ENCODE results near the gene AIFM3. TPM values are rescaled to one million over a fixed set of nuclear protein-coding genes. Genes with fewer than 3 reads are reported as not detected.

Gene AIFM3
- polyA plus RNA-seq, 2 of the 4 experiments (the other 2 are of a cell fraction): 1.4 to 3.6 TPM

GRCh38 chr22:20980938-20981722, 14.1 kb downstream of the AIFM3 start:
- Histone ChIP-seq H3K4me3 (peak overlapping the region; percentile 73), H3K27ac (peak overlapping the region; percentile 92 to 97), H3K4me2 (peak overlapping the region; percentile 90), H3K4me1 (peaks cover 11% of the 10 kb centered on the region; the same call in 2 of the 3 replicates), H3K9me3 (peaks cover 8% of the 10 kb centered on the region; the same call in 1 of the 3 replicates)
- CTCF ChIA-PET: interaction anchor here (0.6 to 2.7 kb wide), 10 partner anchors 11 to 177 kb away, joined by 3 to 10 read pairs (median 4); partner anchors contain the start of gene AIFM3
- WGBS (ENCODE audit: missing lambda C conversion rate): 78% methylated on average over 10 of the region's 10 CpGs
- TF ChIP-seq CEBPB (IDR thresholded peaks at IDR 0.05) (no peak), TFCP2L1 (CRISPR knock-in tag; IDR thresholded peaks at IDR 0.05) (no peak), USF2 (IDR thresholded peaks at IDR 0.05) (no peak), E2F6 (IDR thresholded peaks at IDR 0.05; ENCODE audit: borderline replicate concordance, low read depth) (no peak), FOXS1 (CRISPR knock-in tag; IDR thresholded peaks at IDR 0.05) (no peak), HDAC2 (IDR thresholded peaks at IDR 0.05) (no peak), MAZ (IDR thresholded peaks at IDR 0.05; ENCODE audit: borderline replicate concordance, low read depth, low read length) (no peak), RCOR1 (IDR thresholded peaks at IDR 0.05; ENCODE audit: low read depth, low read length) (no peak), FOSL2 (IDR thresholded peaks at IDR 0.05) (no peak), FOSL2 (CRISPR knock-in tag; IDR thresholded peaks at IDR 0.05) (no peak), POLR2A (IDR thresholded peaks at IDR 0.05; ENCODE audit: low read length) (no peak), TP53 (CRISPR knock-in tag; IDR thresholded peaks at IDR 0.05) (no peak), PHF8 (IDR thresholded peaks at IDR 0.05; ENCODE audit: borderline replicate concordance, low read depth) (no peak), KDM5A (IDR thresholded peaks at IDR 0.05) (no peak), BHLHE40 (IDR thresholded peaks at IDR 0.05; ENCODE audit: low read depth, low read length) (no peak), CBX8 (IDR thresholded peaks at IDR 0.05) (no peak), MAFK (IDR thresholded peaks at IDR 0.05; ENCODE audit: partially characterized antibody) (no peak)
- POLR2A ChIA-PET: interaction anchor here (1.8 to 3.7 kb wide), 3 partner anchors 10 to 96 kb away, joined by 12 to 22 read pairs (median 22); partner anchors contain the start of gene THAP7
- no peak for DNase-seq (ENCODE audit: low read depth in 1 of 2, low spot score in 1 of 2)
- ATAC-seq: no peak; a peak in 1 of 6 replicates
- no peak for FAIRE-seq

- peak within 1 kb of the TSS; percentile 92 to 97 for H3K27ac ChIP-seq
- under 1% methylated on average over 23 of the region's 87 CpGs for WGBS (ENCODE audit: missing lambda C conversion rate)
- peak within 1 kb of the TSS; percentile 90 for H3K4me2 ChIP-seq
- H3K4me1 ChIP-seq: peaks cover 11% of the 10 kb centered on the region; the same call in 2 of the 3 replicates
- peaks cover 8% of the 10 kb centered on the region; the same call in 1 of the 3 replicates for H3K9me3 ChIP-seq
- DNase-seq (ENCODE audit: low read depth in 1 of 2, low spot score in 1 of 2): peak; percentile 55 to 75
- POLR2A ChIA-PET: interaction anchor here (0.5 to 3.7 kb wide), 21 partner anchors 8 to 188 kb away, joined by 3 to 22 read pairs (median 4); partner anchors contain the start of genes LRRC74B and THAP7
- FAIRE-seq: no peak
- ATAC-seq: peak; percentile 91 to 96
- peak within 1 kb of the TSS; percentile 73 for H3K4me3 ChIP-seq
- CTCF ChIA-PET: interaction anchor here (0.7 to 2.7 kb wide), 13 partner anchors 10 to 178 kb away, joined by 3 to 10 read pairs (median 4); partner anchors contain the start of gene AIFM3
- TF ChIP-seq HOXB13 (CRISPR knock-in tag; IDR thresholded peaks at IDR 0.05; ENCODE audit: low read depth) (peak; percentile 79; the same call in 1 of the 2 replicates), CTCF (IDR thresholded peaks at IDR 0.05) (peak; percentile 32; the same call in 1 of the 3 replicates), POLR2A (IDR thresholded peaks at IDR 0.05; ENCODE audit: low read length) (peak; percentile 92), CHD2 (IDR thresholded peaks at IDR 0.05; ENCODE audit: low read length, partially characterized antibody) (no peak), MYC (IDR thresholded peaks at IDR 0.05; ENCODE audit: borderline replicate concordance, low read length) (peak; percentile 61; the same call in 1 of the 2 replicates), BHLHE40 (IDR thresholded peaks at IDR 0.05; ENCODE audit: low read depth, low read length) (no peak), EHF (CRISPR knock-in tag; IDR thresholded peaks at IDR 0.05) (0 out of 2 replicates have a peak, but pooled peaks have one; percentile 48), FOXS1 (CRISPR knock-in tag; IDR thresholded peaks at IDR 0.05) (no peak), FOSL2 (IDR thresholded peaks at IDR 0.05) (no peak), FOSL2 (CRISPR knock-in tag; IDR thresholded peaks at IDR 0.05) (no peak), ELK1 (IDR thresholded peaks at IDR 0.05; ENCODE audit: low read depth, low read length) (no peak), HES2 (IDR thresholded peaks at IDR 0.05) (no peak), MAFK (IDR thresholded peaks at IDR 0.05; ENCODE audit: partially characterized antibody) (no peak), ZSCAN20 (CRISPR knock-in tag; IDR thresholded peaks at IDR 0.05) (no peak), BCL3 (IDR thresholded peaks at IDR 0.05) (peak; percentile 73; the same call in 2 of the 3 replicates), PBX3 (IDR thresholded peaks at IDR 0.05) (no peak), MAZ (IDR thresholded peaks at IDR 0.05; ENCODE audit: borderline replicate concordance, low read depth, low read length) (no peak)
Observed at GRCh38 chr22:20981787-20982562, 14.9 kb downstream of the AIFM3 start, which contains the start of gene LZTR1. TSS of gene LZTR1 (plus strand) at chr22:20982297. CDS start at chr22:20982372, 75 bp downstream.

All from A549 (cell line).